Muscle of leg (tissue), 11 donors: ENCODE data around the gene RFTN1. TPM values are rescaled to one million over a fixed set of nuclear protein-coding genes. Genes with fewer than 3 reads are reported as not detected.
"Not testable (repeated sequence)": the region's sequence is repeated elsewhere in the genome, so short reads cannot be mapped to it uniquely, and the experiment has no call there.

Experiments
- DNase-seq: peaks from one replicate; pipeline ENCODE4 v3.0.0; 2013
- H3K27ac ChIP-seq: one replicate; pipeline ENCODE4 v1.5.1; 2013; ENCODE audit warnings: mild to moderate bottlenecking, low read length, control low read depth
- H3K27me3 ChIP-seq: one replicate; pipeline ENCODE4 v1.6.1; 2013; ENCODE audit warnings: low read length; ENCODE audit not compliant: control insufficient read depth, insufficient read depth
- H3K36me3 ChIP-seq: one replicate; pipeline ENCODE4 v1.6.1; 2013; ENCODE audit warnings: low read length; ENCODE audit not compliant: control insufficient read depth, insufficient read depth
- H3K4me1 ChIP-seq: one replicate; pipeline ENCODE4 v1.6.1; 2013; ENCODE audit warnings: low read length; ENCODE audit not compliant: control insufficient read depth, insufficient read depth
- H3K4me3 ChIP-seq: one replicate; pipeline ENCODE4 v1.5.1; 2013; ENCODE audit warnings: low read length, control low read depth
- H3K9me3 ChIP-seq: replicated peaks from 2 replicates; pipeline ENCODE4 v1.6.1; 2013; ENCODE audit warnings: low read depth, low read length; ENCODE audit not compliant: control insufficient read depth
- WGBS: methylation state at CpG from one replicate; pipeline ENCODE4 v1.1.5; 2013; ENCODE audit warnings: missing lambda C conversion rate; ENCODE audit not compliant: insufficient coverage; 5-methylcytosine and 5-hydroxymethylcytosine counted together
- polyA plus RNA-seq, 8 donors: library from polyadenylated mRNA; unstranded; fragments of 120-200 nt; gene quantifications; one replicate each; pipeline versions ENCODE4 v1.2.1 to v1.2.3, GENCODE V29; 2013; ENCODE audit warnings: inconsistent platforms in 1 of 8, low replicate concordance in 1 of 8; ENCODE audit not compliant: insufficient read length in 8 of 8, insufficient read depth in 1 of 8
- total RNA-seq: library from RNA; stranded (reverse); fragments of 120-200 nt; gene quantifications from one replicate; pipeline ENCODE4 v1.2.4, GENCODE V29; 2013

The RFTN1 gene
- total and polyA plus RNA-seq, 9 donors, result 15.0 to 19.2 (median 15.6) TPM

DNA sequence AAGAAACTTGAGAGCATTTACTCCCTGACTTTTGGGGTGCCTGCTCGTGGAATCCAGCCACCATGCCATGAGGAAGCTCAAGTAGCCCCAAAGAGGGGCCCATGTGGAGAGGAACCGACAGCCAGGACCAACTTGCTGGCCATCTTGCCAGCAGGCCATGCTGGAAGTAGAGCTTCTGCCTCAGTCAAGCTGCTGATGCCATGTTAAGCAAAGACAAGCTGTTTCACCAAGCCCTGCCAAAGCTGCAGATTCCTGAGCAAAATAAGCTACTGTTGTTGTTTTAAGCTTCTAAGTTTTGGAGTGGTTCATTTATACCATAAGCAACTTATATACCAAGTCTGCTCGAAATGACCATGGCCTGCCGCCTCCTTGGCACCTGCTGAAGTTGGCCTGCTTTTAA is 14.1 kb downstream of the RFTN1 start:
- peaks cover 3% of the 10 kb centered on the region for H3K4me1 ChIP-seq
- WGBS, result 95% methylated on average over 2 of the region's 4 CpGs
- H3K36me3 ChIP-seq, result no peaks in the 10 kb centered on the region
- no peak for DNase-seq
- no peak overlapping the region for H3K27ac ChIP-seq
- H3K9me3 ChIP-seq, result peaks cover 2% of the 10 kb centered on the region
- no peak overlapping the region for H3K4me3 ChIP-seq
- no peaks in the 10 kb centered on the region for H3K27me3 ChIP-seq

DNA sequence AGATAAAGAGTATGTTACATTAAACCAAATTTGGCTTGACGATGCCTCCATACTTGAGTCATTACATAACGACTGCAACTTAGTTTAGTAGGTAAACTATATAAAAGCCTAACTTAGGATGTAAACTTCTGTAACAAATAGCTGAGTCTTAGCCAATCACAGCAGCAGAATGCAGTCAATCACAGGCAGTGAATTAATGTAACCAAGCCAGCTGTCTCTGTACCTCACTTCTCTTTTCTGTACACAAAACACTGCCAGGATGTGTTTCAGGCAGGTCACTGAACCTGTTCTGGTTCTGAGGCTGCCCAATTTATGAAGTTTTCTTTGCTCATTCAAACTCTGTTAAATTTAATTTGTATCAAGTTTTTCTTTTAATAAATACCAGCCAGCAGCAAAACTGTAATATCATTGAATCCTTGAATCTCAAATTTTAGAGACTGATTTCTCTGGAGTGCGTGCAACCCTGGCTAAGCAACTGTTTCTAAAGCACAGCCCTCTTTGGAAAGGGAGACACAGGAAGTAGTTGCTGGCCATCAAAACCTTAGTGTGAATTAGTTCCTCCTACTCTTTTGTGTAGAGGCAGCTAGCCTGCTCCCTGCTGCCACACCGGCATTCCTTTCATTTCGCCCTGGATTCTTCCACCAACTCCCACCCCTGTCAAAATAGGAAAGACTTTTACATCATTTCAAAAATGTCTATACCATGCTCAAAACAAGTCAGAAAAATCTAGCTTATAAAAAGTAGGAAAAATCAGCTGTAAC is 15.2 kb downstream of the RFTN1 start:
- DNase-seq, result no peak
- Histone ChIP-seq H3K9me3 (peaks cover 2% of the 10 kb centered on the region), H3K4me1 (peaks cover 3% of the 10 kb centered on the region), H3K36me3 (no peaks in the 10 kb centered on the region), H3K27ac (no peak overlapping the region), H3K4me3 (no peak overlapping the region), H3K27me3 (no peaks in the 10 kb centered on the region)
- no CpG with 5 or more reads among the region's 5 CpGs for WGBS

DNA sequence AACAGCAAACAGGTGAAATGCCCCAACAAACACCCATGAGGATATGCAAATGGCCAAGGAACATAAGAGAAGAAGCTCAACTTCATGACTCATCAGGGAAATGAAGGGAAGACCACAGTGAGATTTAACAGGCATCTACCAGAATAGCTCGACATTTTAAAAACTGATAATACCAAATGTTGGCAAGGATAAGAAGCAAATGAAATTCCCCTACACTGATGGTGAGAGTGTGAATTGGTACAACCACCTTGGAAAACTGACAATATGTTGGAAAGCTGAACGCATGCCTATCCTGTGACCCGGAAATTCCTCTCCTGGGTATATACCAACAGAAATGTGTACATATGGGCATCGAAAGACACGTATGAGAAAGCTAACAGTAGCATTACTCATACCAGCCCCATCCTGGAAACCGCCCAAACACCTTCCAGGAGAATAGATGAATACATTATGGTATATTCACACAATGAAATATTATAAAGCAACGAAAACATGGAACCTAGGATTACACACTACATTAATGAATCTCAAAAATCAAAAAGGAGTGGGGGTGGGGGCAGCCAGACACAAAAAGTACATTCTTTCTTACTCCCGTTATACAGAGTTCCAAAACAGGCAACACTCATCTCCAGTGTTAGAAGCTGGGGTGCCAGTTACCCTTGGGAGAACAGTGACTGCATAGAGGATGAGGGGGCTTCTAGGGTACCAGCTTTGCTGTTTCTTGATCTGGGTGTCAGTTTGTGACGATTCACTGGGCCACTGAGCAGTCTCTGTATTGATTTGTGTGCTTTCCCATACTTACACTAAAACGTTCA is 16.9 kb downstream of the RFTN1 start:
- H3K27ac ChIP-seq, result no peak overlapping the region
- peaks cover 3% of the 10 kb centered on the region for H3K4me1 ChIP-seq

DNA sequence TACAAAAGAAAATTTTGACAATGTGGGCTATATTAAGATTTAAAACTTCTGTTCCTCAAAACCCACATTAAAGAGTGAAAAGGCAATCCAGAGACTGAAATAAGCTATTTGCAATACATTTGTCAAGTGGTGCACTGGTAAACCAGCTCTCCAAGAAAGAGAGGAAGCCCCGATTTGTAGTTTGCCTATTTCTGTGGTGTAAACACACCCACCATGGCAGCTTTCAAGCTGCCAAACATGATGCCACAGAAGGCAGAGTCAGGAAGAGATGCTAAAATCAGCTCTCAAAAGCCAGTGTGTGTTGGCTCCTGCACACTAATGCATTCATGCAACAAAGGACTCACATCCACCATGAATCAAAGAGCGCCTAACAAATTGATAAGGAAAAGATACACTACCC is 17.5 kb downstream of the RFTN1 start:
- no peak overlapping the region for H3K27ac ChIP-seq
- peaks cover 3% of the 10 kb centered on the region for H3K4me1 ChIP-seq

More for the DNA sequence above, 16.9 kb downstream of the RFTN1 start:
- Histone ChIP-seq H3K4me3 (no peak overlapping the region), H3K9me3 (peaks cover 2% of the 10 kb centered on the region), H3K27me3 (no peaks in the 10 kb centered on the region), H3K36me3 (peaks cover 11% of the 10 kb centered on the region)
- DNase-seq, result no peak
- WGBS, result 90% methylated on average over 2 of the region's 10 CpGs

DNA sequence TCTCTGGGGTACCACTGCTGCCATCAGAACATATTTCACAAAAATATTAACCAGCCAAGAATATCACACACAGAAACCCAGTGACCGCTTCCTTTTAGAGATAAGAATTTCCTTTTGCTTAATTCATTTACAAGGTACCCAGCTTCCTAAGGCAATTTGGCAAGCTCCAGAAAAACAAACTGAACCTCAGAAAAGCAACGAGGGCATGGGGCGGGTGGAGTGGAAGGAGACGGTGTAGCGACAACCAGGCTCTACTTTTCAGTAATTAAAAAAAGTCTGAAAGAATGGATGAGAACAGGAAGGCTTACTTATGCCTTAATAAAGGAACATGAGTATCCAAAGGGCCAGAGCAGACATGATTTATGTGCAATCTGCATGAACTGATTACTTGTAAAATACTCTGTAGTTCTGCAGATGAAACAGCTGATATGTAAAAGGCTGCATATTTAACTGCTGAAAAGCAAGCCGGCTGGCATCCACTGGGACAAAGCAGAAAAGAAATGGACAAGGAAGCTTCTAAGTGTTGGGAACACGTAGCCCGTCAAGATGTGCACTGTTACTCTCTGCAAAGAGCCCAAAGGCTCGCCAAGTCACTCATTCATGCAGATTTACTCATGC is 18.6 kb downstream of the RFTN1 start:
- WGBS, result 55% methylated on average over 8 of the region's 9 CpGs
- no peak for DNase-seq
- no peaks in the 10 kb centered on the region for H3K27me3 ChIP-seq
- H3K4me1 ChIP-seq, result peaks cover 3% of the 10 kb centered on the region
- H3K36me3 ChIP-seq, result peaks cover 15% of the 10 kb centered on the region
- peaks cover 2% of the 10 kb centered on the region for H3K9me3 ChIP-seq
- H3K27ac ChIP-seq, result no peak overlapping the region
- H3K4me3 ChIP-seq, result no peak overlapping the region

More for the DNA sequence above, 17.5 kb downstream of the RFTN1 start:
- 100% methylated on average over 1 of the region's 2 CpGs for WGBS
- H3K27me3 ChIP-seq, result no peaks in the 10 kb centered on the region
- H3K9me3 ChIP-seq, result peaks cover 2% of the 10 kb centered on the region
- no peak overlapping the region for H3K4me3 ChIP-seq
- peaks cover 11% of the 10 kb centered on the region for H3K36me3 ChIP-seq
- no peak for DNase-seq

DNA sequence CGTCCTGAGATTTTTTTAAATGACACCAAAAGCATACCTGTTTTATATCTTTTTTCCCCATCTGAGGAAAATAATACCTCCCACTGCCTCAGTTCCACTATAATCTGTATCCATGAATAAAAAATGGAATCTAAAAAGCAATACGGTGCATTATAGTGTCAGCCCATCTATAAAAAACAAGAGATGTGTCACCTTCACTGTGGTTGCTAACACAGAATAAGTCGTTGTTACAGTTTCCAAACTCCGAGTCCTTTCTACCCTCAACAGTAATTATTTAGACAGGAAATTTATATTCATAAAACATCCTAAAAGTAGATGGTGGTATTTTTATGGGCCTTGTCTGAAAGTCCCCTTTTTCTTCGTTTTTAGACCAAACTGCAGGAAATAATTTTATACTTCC is 19.4 kb downstream of the RFTN1 start:
- Histone ChIP-seq H3K36me3 (peaks cover 15% of the 10 kb centered on the region), H3K4me1 (peaks cover 3% of the 10 kb centered on the region), H3K9me3 (no peaks in the 10 kb centered on the region), H3K27ac (no peak overlapping the region), H3K27me3 (no peaks in the 10 kb centered on the region), H3K4me3 (no peak overlapping the region)
- no peak for DNase-seq
- 60% methylated on average over 1 of the region's 5 CpGs for WGBS

DNA sequence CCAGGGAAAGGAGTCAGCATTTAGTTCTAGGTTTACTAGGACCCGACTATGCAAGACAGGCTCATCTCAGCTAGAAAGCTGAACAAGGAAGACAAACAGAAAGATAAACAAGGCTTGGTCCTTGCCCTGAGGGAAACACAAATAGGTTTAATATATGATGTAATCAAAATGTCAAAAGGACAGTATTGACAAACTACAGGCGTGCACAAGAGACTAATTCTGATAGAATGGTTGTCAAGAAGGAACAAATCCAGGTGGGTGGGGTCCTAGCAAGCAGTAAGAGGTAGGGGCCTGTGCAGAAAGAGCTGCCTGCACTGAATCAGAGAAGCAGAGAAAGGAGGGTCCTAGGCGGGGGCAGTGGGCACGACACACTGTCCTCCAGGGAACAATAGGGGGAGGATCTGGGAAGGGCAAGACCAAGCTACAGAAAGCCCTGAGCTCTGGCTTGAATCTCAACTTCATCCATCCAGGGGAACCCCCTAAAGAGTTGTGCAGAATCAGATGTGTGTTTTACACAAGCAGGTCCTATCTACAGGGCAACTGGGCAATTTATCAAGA is 23.4 kb downstream of the RFTN1 start:
- Histone ChIP-seq H3K9me3 (no peaks in the 10 kb centered on the region), H3K36me3 (peaks cover 15% of the 10 kb centered on the region), H3K27me3 (no peaks in the 10 kb centered on the region), H3K4me3 (no peak overlapping the region), H3K4me1 (no peaks in the 10 kb centered on the region), H3K27ac (no peak overlapping the region)
- WGBS, result 74% methylated on average over 4 of the region's 4 CpGs
- DNase-seq, result no peak

DNA sequence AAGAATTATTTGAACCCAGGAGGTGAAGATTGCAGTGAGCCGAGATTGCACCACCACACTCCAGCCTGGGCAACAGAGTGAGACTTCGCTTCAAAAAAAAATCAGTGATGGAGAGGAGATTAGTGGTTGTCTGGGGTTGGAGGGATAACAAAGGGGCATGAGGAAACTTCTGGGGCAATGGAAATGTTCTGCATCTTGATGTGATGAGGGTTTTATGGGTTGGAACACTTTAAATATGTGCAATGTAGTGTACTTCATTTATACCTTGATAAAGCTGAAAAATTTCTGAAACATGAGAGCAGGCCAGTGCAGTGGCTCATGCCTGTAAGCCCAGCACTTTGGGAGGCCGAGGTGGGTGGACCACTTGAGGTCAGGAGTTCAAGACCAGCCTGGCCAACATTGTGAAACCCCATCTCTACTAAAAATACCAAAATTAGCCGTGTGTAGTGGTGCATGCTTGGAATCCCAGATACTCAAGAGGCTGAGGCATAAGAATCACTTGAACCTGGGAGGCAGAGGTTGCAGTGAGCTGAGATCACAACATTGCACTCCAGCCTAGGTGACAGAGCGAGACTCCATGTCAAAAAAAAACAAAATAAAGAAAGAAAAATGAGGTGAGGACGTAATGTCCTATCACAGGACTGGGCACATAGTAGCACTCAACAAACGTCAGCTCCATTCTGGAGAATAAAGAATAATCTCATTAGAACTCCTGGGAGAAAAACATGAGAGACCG is 24.0 kb downstream of the RFTN1 start:
- not testable (repeated sequence) for H3K9me3 ChIP-seq, H3K27ac ChIP-seq, DNase-seq, H3K4me1 ChIP-seq, H3K27me3 ChIP-seq, H3K4me3 ChIP-seq
- peaks cover 15% of the 10 kb centered on the region for H3K36me3 ChIP-seq
- 96% methylated on average over 5 of the region's 8 CpGs for WGBS

DNA sequence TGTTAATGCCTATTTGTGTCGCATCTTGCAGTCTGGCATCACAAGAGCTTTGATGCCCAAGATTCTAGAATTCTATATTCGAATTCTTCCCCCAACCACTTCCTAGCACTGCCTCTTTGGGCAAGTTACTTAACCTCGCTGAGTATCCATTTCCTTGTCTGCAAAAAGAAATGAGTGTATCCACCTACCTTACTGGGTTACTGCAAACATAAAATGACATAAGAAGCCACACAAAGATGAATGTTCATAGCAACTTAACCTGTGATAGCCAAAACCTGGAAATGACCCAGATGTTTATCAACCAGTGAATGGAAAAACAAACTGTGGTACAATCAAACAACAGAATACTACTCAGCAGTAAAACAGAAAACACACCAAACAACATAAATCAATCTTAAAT is 24.9 kb downstream of the RFTN1 start:
- Histone ChIP-seq H3K27me3 (no peaks in the 10 kb centered on the region), H3K36me3 (peaks cover 15% of the 10 kb centered on the region), H3K4me3 (no peak overlapping the region), H3K9me3 (no peaks in the 10 kb centered on the region), H3K4me1 (no peaks in the 10 kb centered on the region), H3K27ac (no peak overlapping the region)
- no peak for DNase-seq
- 89% methylated on average over 3 of the region's 3 CpGs for WGBS
